KG1 (cell line): ENCODE results near the gene TEAD4.

Experiments
- DNase-seq: peaks from one replicate; lab custom pipeline; 2025; lab: John Stamatoyannopoulos, UW

Gene TEAD4

GRCh38 chr12:3032770-3033538 lies 73.8 kb downstream of the TEAD4 start:
- DNase-seq, result no peak

GRCh38 chr12:3033539-3033867 lies 74.3 kb downstream of the TEAD4 start:
- no peak for DNase-seq

GRCh38 chr12:3034067-3034750 lies 75.0 kb downstream of the TEAD4 start:
- DNase-seq, result peak; percentile 12

GRCh38 chr12:3035171-3035570 lies 76.0 kb downstream of the TEAD4 start:
- no peak for DNase-seq

- no peak for DNase-seq
Observed at GRCh38 chr12:3035815-3036702, 76.9 kb downstream of the TEAD4 start.

DNA sequence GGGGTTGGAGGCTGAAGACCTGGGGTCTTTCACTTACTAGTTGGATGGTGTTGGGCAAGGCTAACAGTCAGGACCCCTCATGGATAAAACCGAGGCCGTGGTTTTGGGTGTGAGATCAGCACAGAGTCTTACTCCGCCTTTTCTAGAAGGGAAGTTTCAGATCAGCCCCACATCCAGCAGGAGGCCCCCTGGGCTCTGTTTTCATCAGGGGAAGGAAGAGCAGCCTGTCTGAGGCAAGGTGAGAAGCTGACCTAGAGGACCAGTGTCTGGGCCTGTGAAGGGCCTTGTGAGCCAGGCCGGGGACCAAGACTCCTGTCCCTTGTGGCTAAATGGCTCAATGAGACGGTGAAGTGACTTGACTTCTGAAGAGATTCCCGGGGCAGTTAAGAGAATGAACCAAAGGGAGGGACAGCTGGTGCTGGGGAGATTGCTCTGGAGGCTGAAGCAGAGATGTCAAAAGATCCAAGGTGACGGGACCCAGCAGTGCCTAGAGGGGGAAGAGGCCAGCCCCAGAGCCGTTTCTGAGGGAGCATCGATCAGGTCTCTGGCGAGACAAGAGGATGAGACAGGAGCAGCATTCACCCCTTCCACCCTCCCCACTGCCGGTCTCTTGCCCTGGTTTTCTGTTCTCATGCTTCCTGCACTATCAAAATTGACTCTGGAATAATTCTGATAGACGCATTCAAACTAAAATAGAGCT lies 77.9 kb downstream of the TEAD4 start:
- DNase-seq, result no peak

- no peak for DNase-seq
Observed at GRCh38 chr12:3038166-3038565, 79.0 kb downstream of the TEAD4 start.

GRCh38 chr12:3038926-3039510 lies 79.8 kb downstream of the TEAD4 start:
- DNase-seq, result no peak

DNA sequence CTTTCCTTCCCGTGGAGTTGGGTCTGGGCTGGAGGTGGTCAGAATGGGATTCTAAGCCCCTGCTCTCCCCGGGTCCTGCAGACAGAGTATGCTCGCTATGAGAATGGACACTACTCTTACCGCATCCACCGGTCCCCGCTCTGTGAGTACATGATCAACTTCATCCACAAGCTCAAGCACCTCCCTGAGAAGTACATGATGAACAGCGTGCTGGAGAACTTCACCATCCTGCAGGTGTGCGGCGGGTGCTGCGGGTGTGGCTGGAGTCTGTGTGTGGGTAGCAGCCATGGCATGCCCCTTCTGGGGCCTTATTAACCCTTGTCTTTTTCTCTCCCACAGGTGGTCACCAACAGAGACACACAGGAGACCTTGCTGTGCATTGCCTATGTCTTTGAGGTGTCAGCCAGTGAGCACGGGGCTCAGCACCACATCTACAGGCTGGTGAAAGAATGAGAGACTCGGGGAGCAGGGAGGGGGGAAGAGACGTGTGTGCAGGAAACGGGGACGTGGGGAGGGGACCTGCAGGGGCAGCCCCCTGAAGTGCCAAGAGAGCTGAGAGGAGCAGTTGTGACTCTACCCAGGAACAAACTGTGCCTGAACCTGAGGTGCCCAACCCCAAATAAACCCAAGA lies 80.9 kb downstream of the TEAD4 start:
- no peak for DNase-seq

DNA sequence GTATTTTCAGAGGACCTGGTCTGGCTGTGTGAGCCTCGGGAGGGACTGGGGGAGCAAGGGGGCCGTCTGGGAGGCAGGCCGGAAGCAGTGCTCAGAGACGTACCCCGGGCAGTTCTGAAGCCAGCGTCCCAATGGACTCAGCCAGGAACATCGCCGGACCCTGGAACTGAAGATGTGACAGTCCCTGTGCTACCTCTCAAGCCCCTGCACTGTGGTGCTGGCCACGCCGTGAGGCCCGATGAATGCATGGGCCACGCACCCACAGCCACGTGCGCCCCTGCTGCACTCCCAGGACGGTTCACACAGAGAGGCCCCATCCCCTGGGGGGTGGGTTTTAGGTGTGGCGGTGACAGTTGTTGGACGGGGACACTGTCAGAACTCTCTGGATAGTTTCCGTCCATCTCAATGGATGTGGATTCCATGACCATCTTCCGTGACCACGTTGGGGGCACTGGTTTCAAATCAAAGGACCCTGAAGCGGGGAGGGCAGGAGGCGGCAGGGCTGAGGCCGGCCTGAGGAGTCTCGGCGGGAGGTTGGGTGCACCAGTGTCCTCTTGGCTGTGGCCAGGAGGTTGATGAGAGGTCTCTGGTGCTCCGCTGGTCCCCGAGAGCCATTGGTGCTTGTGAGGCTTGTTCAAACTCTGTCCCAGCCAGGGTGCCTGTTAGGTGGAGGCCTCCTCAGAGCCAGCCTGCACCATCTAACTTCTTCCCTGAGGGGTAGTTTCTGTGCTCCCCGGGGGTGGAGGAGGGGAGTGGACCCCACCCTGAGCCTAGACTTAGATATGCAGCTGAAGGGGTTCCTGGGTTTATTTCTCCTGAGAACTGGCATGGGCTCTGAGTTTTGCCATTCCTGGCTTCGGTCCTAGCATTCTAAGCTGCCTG lies 81.7 kb downstream of the TEAD4 start:
- DNase-seq, result no peak

DNA sequence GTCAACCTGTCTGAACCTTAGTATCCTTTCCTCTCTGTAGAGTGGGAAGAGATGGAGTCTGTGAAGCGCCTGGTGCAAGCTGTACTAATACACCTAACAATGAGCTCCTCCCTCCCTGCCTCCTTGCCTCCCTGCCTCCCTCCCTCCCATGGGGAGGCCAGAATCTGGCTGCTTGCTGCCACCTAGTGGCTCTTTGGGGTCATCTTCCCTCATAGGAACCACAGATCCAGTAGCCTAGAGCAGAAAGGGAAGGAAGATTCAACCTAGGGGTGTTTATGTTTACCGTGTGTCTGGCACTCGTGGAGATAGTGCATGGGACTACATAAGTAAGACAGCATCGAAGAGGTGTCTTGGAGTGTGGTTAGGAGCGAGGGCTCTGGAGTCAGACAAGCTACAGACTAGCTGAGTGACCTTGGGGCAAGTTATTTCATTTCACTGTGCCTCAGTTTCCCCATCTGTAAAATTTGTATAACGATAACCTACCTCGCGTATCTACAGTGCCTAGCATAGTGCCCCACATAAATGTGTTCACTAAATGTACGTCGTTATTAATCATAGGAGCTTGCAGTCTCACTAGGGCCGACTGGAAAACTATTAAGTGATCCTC lies 82.5 kb downstream of the TEAD4 start:
- DNase-seq, result peak; percentile 25

DNA sequence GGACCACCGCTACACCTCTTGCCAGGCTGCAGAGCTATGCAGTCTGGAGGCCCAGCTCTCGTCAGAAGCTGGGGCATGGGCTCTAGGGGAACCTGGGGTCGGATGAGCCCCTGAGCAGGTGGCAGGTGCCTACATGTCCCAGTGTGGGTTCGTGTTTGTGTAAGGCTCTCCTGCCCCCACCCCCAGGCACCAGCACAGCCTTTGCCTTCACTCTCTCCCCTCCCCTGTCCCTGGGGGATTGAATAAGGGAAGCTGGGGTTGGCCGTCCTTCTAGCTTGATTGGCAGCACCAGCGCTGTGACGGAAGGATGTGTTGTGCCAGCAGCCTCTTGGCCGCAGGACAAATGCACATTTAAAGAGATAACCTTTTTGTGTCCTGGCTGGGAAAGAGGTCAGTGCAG lies 83.2 kb downstream of the TEAD4 start:
- DNase-seq, result no peak

GRCh38 chr12:3042826-3043225 lies 83.6 kb downstream of the TEAD4 start:
- no peak for DNase-seq

DNA sequence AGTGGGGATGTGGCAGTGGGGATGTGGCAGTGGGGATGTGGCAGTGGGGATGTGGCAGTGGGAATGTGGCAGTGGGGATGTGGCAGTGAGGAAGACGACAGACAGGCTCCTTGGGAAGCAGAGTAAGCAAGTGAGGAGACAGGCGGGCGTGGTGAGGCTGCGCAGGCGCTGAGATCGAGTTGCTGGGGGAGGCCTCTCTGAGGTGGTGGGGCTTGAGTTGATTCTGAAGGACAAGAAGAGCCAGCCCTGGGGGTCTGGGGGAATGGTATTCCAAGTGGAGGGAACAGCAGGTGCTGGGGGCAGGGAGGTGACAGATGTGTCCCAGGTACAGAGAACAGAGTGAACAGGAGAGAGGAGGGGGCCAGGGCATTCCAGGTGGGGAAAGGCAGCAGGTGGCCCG lies 84.2 kb downstream of the TEAD4 start:
- no peak for DNase-seq

- DNase-seq, result no peak
Observed at GRCh38 chr12:3044141-3044630, 85.0 kb downstream of the TEAD4 start.

GRCh38 chr12:3045494-3045893 lies 86.3 kb downstream of the TEAD4 start:
- DNase-seq, result no peak

GRCh38 chr12:3045989-3046388 lies 86.8 kb downstream of the TEAD4 start:
- DNase-seq, result no peak

DNA sequence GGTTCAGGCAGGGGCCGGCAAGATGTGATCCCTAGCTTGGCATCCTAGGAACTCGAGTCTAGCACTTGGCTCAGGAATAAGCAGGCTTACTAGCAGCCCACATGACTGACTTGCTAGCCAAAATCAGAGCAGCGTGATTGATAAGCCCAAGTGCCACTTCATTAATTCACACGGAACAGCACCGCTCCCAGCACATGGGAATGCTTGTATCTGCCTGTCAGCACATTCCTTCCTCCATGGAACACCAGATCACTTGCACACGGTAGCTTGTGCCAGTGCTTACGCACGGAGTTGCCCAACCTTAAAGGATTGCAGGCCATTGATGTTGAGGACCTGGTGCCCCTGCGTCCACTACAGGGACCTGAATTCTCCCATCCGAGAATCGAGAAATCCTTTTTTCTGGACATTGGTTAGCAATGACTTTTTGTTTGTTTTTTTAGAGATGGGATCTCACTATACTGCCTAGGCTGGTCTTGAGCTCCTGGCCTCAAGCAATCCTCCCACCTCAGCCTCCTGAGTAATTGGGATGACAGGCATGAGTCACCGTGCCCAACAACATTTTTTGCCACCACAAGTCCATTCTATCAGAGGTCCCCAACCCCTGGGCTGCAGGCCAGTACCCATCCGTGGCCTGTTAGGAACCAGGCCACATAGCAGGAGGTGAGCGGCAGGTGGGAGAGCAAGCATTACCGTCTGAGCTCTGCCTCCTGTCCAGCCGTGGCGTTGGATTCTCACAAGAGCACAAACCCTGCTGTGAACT lies 87.4 kb downstream of the TEAD4 start:
- no peak for DNase-seq

DNA sequence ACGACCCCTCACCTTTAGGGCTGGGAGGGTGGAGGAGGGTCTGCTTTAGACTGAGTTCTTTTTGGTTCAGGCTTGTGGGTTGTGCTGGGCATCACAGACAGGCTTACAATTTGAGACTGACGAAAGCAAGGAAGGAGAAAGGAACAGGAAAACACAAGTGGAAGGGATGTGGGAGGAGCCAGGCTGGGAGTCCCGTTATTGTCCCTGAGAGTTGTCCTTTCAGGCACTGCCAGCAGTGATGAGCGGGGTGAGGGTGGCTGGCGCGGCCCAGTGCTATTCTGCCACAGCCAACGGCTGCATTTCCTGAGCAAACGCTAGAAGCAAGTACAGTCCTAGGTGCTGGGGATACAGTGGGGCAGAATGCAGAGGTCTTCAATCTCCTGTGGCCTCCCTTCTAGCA lies 88.8 kb downstream of the TEAD4 start:
- no peak for DNase-seq
